Activated CD4-positive, alpha-beta T cell treated with anti-CD3 and anti-CD28 coated beads, Interleukin-2, amount 50 U/mL, for 1 hour (primary cell): Measurements from ENCODE around the gene TMEM62.
"Not testable (repeated sequence)": the region's sequence is repeated elsewhere in the genome, so short reads cannot be mapped to it uniquely, and the experiment has no call there.

Experiments
- DNase-seq: peaks from one replicate; pipeline ENCODE4 v3.0.0-alpha.2; 2020

TMEM62 gene

DNA sequence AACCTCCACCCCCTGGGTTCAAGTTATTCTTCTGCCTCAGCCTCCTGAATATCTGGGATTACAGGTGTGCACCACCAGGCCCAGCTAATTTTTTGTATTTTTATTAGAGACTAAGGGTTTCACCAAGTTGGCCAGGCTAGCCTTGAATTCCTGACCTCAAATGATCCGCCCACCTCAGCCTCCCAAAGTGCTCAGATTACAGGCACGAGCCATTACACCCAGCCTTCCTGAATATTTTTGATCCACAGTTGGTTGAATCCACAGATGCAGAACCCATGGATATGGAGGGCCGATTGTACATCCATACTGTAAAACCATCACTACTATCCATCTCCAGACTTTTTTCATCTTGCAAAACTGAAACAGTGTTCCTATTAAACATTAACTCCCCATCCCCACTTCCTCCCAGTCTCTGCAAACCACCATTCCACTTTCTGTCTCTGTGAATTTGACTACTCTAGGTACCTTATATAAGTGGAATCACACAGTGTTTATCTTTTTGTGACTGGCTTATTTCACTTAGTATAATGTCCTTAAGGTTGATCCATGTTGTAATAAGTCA is 8.2 kb upstream of the TMEM62 start:
- DNase-seq: no peak

DNA sequence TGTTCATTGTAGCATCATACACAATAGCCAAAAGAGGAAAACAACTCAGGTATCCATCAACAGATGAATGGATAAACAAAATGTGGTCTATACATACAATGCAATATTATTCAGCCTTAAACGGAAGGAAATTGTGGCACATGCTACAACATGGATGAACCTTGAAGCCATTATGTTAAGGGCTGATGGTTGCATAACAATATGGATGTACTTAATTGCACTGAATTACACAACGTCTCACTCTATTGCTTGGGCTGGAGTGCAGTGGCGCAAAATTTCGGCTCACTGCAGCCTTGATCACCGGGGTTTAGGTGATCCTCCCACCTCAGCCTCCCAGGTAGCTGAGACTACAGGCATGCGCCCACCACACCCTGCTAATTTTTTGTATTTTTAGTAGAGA is 7.0 kb upstream of the TMEM62 start:
- DNase-seq: no peak

DNA sequence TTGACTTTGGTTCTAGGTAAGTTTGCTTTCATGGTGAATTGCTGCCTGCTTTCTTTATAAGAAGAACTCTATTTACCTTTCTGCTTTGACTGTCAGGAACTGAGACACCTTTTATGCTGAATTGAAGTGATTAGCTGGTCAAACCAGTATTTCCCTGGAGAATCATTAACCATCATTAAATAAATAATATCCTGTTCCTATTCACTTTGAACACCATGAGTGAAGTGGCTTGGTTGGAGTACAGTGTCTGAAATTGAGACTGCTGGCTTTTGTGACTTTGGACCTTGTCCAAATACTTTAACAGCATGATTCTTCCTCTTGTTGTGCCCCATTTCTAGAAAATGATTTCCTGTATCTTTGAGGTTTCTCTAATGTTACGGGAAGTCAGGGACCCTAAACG is 5.6 kb upstream of the TMEM62 start:
- DNase-seq: no peak

DNA sequence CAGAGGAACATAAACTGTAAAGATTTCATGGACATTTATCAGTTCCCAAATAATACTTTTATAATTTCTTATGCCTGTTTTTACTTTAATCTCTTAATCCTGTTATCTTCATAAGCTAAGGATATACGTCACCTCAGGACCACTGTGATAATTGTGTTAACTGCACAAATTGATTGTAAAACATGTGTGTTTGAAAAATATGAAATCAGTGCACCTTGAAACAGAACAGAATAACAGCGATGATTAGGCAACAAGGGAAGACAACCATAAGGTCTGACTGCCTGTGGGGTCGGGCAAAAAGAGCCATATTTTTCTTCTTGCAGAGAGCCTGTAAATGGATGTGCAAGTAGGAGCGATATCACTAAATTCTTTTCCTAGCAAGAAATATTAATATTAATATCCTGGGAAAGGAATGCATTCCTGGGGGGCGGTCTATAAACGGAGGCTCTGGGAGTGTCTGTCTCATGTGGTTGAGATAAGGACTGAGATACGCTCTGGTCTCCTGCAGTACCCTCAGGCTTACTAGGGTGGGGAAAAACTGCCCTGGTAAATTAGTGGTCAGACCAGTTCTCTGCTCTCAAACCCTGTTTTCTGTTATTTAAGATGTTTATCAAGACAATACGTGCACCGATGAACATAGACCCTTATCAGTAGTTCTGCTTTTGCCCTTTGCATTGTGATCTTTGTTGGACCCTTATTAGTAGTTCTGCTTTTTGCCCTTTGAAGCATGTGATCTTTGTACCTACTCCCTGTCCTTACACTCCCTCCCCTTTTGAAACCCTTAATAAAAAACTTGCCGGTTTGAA is 5.0 kb upstream of the TMEM62 start:
- not testable (repeated sequence) for DNase-seq

DNA sequence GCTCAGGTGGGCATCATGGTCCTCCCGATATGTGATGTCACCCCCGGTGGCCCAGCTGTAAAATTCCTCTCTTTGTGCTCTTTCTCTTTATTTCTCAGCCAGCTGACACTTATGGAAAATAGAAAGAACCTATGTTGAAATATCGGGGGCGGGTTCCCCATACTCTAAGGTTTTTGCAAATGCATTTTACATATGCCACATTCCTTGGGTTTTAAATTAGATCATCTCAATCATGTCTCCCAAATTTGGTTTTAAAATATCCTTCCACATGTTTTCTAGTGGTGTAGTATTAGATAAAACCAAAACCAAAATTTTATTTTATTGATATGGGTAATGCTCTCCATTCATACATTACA is 4.4 kb upstream of the TMEM62 start:
- no peak for DNase-seq

DNA sequence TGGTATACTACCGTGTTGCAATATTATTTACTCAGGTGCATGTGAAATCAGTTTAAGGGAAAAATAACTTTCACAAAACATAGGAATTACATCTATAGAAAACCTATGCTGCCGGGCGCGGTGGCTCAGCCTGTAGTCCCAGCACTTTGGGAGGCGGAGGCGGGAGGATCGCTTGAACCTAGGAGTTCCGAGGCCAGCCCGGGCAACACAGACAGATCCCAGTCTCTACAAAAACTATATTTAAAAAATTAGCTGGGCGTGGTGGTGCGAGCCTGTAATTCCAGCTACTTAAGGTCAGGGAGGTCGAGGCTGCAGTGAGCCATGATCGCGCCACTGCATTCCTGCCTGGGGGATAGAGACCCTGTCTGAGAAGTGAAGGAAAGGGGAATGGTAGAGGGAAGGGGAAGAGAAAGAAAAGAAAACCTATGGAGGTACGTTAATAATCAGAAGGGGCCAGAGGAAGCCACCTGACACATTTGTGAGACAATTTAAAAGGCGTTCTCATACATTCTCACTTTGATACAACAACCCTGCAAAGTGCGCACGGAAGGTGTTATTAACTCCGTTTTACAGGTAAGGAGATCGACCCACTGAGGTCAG is 456 bp upstream of the TMEM62 start:
- DNase-seq: no peak

DNA sequence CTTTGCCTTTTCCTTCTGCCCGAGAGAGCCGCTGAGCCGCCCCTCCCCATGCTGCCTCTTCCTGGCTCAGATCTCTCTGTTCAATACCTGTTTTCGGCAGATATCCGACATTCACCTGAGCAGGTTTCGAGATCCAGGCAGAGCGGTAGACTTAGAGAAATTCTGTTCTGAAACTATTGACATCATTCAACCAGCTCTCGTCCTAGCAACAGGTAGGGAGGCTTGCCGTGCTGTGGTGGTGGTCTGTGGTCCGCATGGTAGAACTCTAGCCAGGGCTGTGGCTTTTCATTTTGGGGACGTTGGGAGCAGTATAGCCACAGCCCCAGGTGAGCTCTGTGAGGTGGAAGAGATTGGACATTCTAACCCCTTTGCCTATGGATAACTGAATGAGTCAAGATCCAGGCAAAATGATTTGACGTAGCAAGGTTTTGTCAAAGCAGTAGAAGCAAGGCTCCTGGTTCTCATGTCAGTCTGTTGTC is 810 bp downstream of the TMEM62 start:
- DNase-seq: no peak

DNA sequence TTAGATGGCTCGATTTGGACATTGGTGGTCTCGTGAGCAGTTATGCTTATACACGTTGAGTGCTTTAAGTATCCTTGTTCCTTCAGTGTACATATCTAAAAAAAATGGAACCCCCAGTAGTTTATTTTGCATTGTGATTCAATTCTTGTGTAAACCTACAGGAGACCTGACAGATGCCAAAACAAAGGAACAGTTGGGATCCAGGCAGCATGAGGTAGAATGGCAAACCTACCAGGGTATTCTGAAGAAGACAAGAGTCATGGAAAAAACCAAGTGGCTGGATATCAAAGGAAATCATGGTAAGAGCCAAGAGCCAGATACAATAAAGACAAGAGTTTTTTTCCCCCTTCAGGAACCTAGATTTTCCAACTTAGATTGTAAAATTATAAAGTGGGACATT is 2.0 kb downstream of the TMEM62 start:
- DNase-seq: no peak

DNA sequence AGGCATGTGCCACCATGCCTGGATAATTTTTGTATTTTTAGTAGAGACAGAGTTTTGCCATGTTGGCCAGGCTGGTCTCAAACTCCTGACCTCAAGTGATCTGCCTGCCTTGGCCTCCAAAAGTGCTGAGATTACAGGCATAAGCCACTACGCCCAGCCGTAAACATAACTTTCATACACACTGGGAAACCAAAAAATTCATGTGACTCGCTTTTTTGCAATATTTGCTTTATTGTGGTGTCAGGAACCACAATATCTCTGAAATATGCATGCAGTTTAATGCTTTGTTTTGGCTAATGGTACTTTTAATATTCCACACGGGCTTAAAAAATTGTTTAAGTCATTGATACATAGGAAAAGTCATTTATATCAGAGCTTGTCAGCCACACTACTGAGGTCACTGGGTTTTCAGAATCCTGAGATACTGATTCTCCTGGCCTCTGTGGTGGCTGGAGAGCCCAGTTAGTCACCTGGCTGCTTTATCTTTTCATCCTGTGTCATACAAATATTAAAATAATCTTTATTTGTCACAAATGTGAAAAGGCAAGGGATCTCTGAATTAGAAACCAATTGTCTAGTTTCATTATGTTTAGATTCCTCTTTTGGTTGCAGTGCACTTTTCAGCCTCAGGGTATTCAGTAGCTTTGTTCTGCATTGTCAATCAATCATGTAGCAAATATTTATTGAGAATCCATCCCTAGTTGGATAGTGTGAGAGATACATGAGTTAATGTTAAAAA is 10.0 kb downstream of the TMEM62 start:
- DNase-seq: no peak

DNA sequence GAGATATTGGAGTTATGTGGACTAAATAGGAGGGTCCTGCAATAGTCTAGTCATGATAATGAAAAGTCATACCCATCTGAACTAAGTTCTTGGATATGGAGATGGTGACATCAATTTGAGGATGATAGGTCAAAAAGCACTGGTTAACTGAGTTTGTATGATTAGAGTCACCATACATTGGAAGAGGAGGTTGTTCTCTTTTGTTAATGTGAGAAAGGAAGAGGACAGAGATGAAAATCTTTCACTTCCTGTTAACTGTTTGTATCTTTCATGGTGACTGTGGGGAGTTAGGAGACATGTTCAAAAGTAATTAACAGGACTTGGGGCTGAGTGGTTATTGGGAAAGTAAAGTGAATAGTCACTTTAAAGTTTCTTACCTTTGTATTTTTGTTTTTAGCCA is 11.1 kb downstream of the TMEM62 start:
- no peak for DNase-seq

DNA sequence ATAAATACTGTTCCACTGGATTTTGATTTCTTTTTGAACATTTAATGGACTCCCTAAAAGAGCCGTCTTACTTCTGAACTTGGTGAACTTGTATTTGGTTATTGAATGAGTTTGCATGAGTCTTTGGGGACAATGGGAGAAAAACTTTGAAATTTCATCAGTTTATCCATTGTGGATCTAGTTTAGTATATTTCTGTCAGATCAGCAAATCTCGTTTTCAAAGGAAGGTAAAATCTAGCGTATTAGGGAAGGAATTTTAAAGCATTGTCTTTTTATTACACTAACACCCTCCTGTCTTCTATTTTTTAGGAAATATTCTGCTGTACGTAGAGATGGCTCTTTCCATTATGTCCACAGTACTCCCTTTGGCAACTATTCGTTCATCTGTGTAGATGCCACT is 12.8 kb downstream of the TMEM62 start:
- no peak for DNase-seq

DNA sequence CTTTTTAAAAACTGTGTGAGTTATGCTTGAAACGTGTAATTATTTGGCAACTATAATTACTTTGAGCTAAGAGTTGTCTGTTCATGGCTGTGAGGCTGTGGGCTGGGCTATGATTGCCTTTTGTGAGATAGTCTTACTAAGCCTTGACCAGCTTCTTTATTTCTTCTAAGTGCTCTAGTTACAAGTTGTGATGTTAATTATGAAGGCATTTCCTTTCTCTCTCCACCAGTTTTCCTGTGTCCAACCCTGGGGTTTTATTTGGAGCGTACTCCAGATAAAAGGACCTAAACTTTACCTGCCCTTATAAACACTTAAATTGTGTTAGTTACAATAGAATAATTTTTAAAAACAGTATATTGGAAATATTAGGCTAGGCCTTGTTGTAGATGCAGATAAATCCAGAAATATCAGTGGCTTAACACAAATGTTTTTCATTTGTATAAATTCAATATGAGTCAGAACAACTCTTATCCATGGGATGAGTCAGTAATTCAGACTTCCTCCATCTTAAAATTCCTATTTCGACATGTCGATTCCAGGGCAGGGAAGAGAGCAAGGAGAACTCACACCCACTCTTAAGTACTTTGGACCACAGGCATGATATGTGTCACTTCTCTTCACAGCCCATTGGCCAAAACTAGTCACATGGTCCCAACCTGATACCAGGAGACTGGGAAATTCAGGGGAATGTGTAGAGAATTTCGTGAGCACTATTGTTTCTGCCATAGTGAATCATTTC is 17.0 kb downstream of the TMEM62 start:
- DNase-seq: no peak

DNA sequence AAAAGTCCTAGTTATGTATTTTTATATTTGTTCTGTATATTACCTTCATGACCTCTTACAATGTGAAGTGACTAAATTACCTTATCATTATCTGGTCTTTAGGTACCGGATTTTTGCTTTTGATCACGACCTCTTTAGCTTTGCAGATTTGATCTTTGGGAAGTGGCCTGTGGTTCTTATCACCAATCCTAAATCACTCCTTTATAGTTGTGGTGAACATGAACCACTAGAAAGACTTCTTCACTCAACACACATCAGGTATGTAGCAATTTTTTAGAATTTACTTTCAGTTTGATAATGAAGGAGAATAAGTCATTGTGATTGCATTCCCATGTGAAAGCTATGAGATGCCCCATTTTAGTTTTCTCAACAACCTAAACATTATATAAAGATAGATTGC is 18.3 kb downstream of the TMEM62 start:
- no peak for DNase-seq

DNA sequence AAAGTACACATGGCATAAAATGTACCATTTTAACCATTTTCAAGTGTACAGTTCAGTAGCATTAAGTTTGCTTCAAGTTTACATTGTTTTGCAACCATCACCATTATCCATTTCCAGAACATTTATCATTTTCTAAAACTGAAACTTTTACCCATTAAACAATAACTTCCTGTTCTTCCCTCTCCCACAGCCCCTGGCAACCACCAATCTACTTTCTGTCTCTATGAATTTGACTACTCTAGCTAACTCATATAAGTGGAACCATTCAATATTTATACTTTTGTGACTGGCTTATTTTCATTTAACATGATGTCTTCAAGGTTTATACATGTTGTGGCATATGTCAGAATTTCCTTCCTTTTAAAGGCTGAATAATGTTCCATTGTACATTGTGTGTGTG is 19.9 kb downstream of the TMEM62 start:
- DNase-seq: no peak

DNA sequence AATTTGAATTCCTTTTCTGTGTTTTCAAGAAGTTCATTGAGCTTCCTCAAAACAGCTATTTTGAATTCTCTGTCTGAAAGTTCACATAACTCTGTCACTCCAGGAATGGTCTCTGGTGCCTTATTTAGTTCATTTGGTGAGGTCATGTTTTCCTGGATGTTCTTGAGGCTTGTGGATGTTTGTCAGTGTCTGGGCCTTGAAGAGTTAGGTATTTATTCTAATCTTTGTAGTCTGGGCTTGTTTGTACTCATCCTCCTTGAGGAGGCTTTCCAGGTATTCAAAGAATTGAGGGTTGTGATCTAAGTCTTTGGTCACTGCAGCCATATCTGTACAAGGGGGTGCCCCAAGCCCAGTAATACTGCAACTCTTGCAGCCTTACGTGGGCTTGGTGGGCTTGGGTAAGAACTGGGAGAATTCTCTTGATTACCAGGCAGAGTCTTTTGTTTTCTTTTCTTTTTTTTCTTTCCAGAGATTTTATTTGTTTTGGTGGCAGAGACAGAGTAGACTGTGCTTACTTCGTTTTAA is 32.5 kb downstream of the TMEM62 start:
- DNase-seq: no peak

DNA sequence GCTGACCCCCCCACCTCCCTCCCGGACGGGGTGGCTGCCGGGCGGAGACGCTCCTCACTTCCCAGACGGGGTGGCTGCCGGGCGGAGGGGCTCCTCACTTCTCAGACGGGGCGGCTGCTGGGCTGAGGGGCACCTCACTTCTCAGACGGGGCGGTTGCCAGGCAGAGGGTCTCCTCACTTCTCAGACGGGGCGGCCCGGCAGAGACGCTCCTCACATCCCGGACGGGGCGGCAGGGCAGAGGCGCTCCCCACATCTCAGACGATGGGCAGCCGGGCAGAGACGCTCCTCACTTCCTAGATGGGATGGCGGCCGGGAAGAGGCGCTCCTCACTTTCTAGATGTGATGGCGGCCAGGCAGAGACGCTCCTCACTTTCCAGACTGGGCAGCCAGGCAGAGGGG is 33.9 kb downstream of the TMEM62 start:
- DNase-seq: not testable (repeated sequence)

DNA sequence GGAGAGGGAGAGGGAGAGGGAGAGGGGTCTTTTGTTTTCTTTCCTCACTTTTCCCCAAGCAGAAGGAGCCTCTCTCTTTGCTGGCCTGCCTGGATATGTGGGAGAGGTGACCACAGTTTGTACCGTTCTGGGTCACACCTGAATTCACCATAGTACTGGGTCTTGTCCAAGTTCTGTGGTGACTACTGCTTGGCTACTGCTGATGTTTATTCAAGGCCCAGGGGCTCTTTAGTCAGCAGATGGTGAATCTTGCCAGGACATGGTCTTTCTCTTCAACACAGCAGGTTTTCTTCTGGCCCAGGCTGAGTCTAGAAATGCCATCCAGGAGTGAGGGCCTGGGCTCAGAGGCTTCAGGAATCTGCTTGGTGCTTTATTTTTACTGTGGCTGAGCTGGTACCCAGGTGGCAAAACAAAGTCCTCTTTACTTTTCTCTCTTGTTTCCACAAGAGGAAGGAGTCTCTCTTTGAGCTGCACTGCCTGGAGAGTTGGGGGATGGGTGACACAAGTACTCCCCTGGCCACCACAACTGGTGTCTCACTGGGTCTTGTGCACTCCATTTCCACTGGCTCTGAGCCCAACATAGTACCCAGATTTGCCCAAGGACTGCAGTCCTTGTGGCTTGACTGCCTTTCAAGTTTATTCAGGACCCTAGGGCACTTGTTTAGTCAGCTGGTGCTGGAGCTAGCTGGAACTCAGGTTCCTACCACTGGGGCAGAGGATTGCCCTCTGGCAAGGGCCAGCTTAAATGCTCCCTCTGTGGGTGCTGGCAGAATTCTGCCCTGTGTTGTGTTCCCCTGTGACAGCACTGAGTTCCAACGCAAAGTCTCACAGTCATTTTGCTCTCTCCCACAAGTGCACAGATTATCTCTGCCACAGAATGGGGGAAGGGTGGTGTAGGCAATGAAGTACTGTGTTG is 35.1 kb downstream of the TMEM62 start:
- no peak for DNase-seq

DNA sequence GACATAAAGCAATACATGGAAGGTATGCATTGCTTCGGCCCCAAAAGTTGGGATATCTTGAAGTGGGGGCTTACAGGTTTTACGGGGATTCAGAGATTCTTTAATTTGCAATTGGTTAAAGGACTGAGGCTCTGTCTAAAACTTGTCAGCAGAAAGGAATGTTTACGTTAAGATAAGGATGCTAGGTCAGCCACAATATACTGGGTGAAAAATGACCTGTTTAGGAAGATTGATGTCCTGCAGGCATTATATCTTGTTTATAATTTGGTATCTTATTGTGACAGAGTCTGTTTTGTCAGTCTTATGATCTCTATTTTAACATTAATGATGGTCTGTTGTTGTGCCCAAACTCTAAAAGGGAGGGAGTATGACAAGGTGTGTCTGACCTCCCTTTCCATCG is 36.5 kb downstream of the TMEM62 start:
- no peak for DNase-seq

DNA sequence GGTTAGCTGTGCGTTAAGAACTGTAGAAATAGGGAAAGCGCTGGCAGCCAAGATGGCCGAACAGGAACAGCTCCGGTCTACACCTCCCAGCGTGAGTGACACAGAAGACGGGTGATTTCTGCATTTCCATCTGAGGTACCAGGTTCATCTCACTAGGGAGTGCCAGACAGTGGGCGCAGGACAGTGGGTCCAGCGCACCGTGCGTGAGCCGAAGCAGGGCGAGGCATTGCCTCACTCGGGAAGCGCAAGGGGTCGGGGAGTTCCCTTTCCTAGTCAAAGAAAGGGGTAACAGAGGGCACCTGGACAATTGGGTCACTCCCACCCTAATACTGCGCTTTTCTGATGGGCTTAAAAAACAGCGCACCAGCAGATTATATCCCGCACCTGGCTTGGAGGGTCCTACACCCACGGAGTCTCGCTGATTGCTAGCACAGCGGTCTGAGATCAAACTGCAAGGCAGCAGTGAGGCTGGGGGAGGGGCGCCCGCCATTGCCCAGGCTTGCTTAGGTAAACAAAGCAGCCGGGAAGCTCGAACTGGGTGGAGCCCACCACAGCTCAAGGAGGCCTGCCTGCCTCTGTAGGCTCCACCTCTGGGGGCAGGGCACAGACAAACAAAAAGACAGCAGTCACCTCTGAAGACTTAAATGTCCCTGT is 42.4 kb downstream of the TMEM62 start:
- not testable (repeated sequence) for DNase-seq

DNA sequence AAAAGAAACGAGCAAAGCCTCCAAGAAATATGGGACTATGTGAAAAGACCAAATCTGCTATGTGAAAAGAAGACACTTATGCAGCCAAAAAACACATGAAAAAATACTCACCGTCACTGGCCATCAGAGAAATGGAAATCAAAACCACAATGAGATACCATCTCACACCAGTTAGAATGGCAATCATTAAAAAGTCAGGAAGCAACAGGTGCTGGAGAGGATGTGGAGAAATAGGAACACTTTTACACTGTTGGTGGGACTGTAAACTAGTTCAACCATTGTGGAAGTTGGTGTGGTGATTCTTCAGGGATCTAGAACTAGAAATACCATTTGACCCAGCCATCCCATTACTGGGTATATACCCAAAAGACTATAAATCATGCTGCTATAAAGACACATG is 43.8 kb downstream of the TMEM62 start:
- not testable (repeated sequence) for DNase-seq

DNA sequence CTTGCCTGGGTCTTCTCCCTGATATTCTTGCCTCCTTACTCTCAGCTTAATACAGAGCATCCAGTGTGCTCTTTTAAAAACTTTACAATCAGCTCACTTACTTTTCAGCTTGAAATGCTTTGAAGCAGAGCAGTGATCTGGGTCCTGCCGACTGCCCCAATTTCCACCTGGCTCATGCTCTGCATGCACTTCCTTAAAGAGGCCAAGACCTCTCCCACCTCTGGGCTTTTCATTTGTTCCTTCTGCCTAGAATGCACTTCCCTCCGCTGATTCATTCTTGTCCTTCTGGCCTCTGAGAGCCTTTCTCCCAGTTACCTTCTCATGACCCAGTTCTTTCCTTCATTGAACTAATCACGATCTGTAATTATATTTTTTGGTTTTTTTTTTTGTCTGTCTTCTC is 49.9 kb downstream of the TMEM62 start:
- DNase-seq: no peak
